IMR-90 (cell line): ENCODE data around the gene PPP1R37. TPM values are rescaled to one million over a fixed set of nuclear protein-coding genes. Genes with fewer than 3 reads are reported as not detected.

ENCODE experiments used
- ATAC-seq: fragments of 200-7000 bp; cut with Tn5 transposase; 2 replicates; pipeline ENCODE4 v1.9.1; 2020; ENCODE audit warnings: low read depth, mild to moderate bottlenecking, moderate library complexity
- BruUV-seq: library from RNA; stranded (reverse); fragments of 400-500 nt; replicated peaks from 2 replicates; lab custom pipeline; 2021; lab: Mats Ljungman, UMichigan
- CTCF ChIA-PET: fragments of 300-600 bp; formaldehyde crosslinking; extraction: SDS; loops from one replicate; lab custom pipeline; 2021; ENCODE audit warnings: antibody characterized with exemption; lab: Yijun Ruan, JAX
- POLR2A ChIA-PET: fragments of 300-600 bp; sonication (Branson Sonifier 250); formaldehyde crosslinking; loops from one replicate; lab custom pipeline; 2022; ENCODE audit warnings: antibody characterized with exemption; ENCODE audit not compliant: unreplicated experiment; lab: Charles Lee
- DNase-seq: peaks from one replicate; pipeline ENCODE4 v3.0.0; 2013
- H2AFZ ChIP-seq: replicated peaks from 2 replicates; pipeline ENCODE3; 2013; ENCODE audit warnings: low read length, mild to moderate bottlenecking; ENCODE audit not compliant: poor library complexity
- H2AK5ac ChIP-seq: 2 replicates; pipeline ENCODE4 v1.6.1; 2013; ENCODE audit warnings: low read depth, low read length, inconsistent platforms
- H2AK9ac ChIP-seq: replicated peaks from 2 replicates; pipeline ENCODE3; 2013; ENCODE audit warnings: mild to moderate bottlenecking, low read depth, low read length, moderate library complexity; ENCODE audit not compliant: poor library complexity
- H2BK120ac ChIP-seq: 2 replicates; pipeline ENCODE4 v1.6.1; 2013; ENCODE audit warnings: low read depth, low read length, inconsistent platforms
- H2BK15ac ChIP-seq: 3 replicates; pipeline ENCODE4 v1.6.1; 2013; ENCODE audit warnings: low read depth, low read length, inconsistent platforms
- H2BK20ac ChIP-seq: 2 replicates; pipeline ENCODE4 v1.6.1; 2013; ENCODE audit warnings: low read depth, mild to moderate bottlenecking, inconsistent platforms, low read length, moderate library complexity
- H2BK5ac ChIP-seq: 2 replicates; pipeline ENCODE4 v1.6.1; 2013; ENCODE audit warnings: mild to moderate bottlenecking, low read depth, low read length, inconsistent platforms; ENCODE audit not compliant: poor library complexity, severe bottlenecking
- H3K14ac ChIP-seq: replicated peaks from 2 replicates; pipeline ENCODE4 v1.6.1; 2013; ENCODE audit warnings: low read depth, low read length, inconsistent platforms
- H3K18ac ChIP-seq: 2 replicates; pipeline ENCODE4 v1.6.1; 2013; ENCODE audit warnings: low read depth, low read length, control low read depth
- H3K23ac ChIP-seq: 2 replicates; pipeline ENCODE4 v1.6.1; 2013; ENCODE audit warnings: low read depth, low read length, inconsistent platforms
- H3K27ac ChIP-seq: 2 replicates; pipeline ENCODE4 v1.5.1; 2013; ENCODE audit warnings: mild to moderate bottlenecking, control low read depth, low read length; ENCODE audit not compliant: insufficient read depth
- H3K27me3 ChIP-seq: 2 replicates; pipeline ENCODE4 v1.6.1; 2013; ENCODE audit warnings: low read length; ENCODE audit not compliant: control insufficient read depth, insufficient read depth
- H3K36me3 ChIP-seq: 2 replicates; pipeline ENCODE4 v1.6.1; 2013; ENCODE audit warnings: low read length, mixed read lengths; ENCODE audit not compliant: control insufficient read depth, insufficient read depth
- H3K4ac ChIP-seq: 2 replicates; pipeline ENCODE4 v1.6.1; 2013; ENCODE audit warnings: low read depth, low read length, inconsistent platforms
- H3K4me1 ChIP-seq: 2 replicates; pipeline ENCODE4 v1.6.1; 2013; ENCODE audit warnings: low read length, mixed read lengths; ENCODE audit not compliant: control insufficient read depth, insufficient read depth
- H3K4me2 ChIP-seq: 2 replicates; pipeline ENCODE4 v1.6.1; 2013; ENCODE audit warnings: low read depth, mild to moderate bottlenecking, control low read depth, low read length, moderate library complexity
- H3K4me3 ChIP-seq: 2 replicates; pipeline ENCODE4 v1.5.1; 2013; ENCODE audit warnings: low read depth, mild to moderate bottlenecking, control low read depth, low read length, moderate library complexity; ENCODE audit not compliant: insufficient read depth
- H3K56ac ChIP-seq: 2 replicates; pipeline ENCODE4 v1.6.1; 2013; ENCODE audit warnings: low read length, inconsistent platforms; ENCODE audit not compliant: insufficient read depth; ENCODE audit errors: extremely low read depth
- H3K79me1 ChIP-seq, 2 experiments: 2 replicates each; pipeline ENCODE4 v1.6.1; 2013; ENCODE audit warnings: low read length in 2 of 2, inconsistent platforms in 1 of 2, low read depth in 1 of 2
- H3K9ac ChIP-seq: 2 replicates; pipeline ENCODE4 v1.6.1; 2013; ENCODE audit warnings: low read depth, low read length, control low read depth
- H3K9me1 ChIP-seq: 2 replicates; pipeline ENCODE4 v1.6.1; 2013; ENCODE audit warnings: low read length, inconsistent platforms; ENCODE audit not compliant: insufficient read depth
- H3K9me3 ChIP-seq: 2 replicates; pipeline ENCODE4 v1.6.1; 2013; ENCODE audit warnings: low read length; ENCODE audit not compliant: control insufficient read depth, insufficient read depth
- H4K20me1 ChIP-seq: 2 replicates; pipeline ENCODE4 v1.6.1; 2013; ENCODE audit warnings: low read length, inconsistent platforms; ENCODE audit not compliant: insufficient read depth
- H4K5ac ChIP-seq: 2 replicates; pipeline ENCODE4 v1.6.1; 2013; ENCODE audit warnings: mild to moderate bottlenecking, low read depth, low read length, control low read depth
- H4K8ac ChIP-seq, 2 experiments: 2 replicates each; pipeline ENCODE4 v1.6.1; 2013; ENCODE audit warnings: low read depth in 2 of 2, low read length in 2 of 2, control low read depth in 1 of 2, inconsistent platforms in 1 of 2
- H4K91ac ChIP-seq: 2 replicates; pipeline ENCODE4 v1.6.1; 2013; ENCODE audit warnings: low read depth, low read length, inconsistent platforms; ENCODE audit not compliant: insufficient read depth
- BHLHE40 ChIP-seq: fragments of 150-350 bp; IDR thresholded peaks from 2 replicates; pipeline ENCODE4 v1.6.1; 2016; ENCODE audit warnings: mild to moderate bottlenecking, low read depth, low read length
- MAFK ChIP-seq: IDR thresholded peaks from 2 replicates; pipeline ENCODE4 v1.6.1; 2012; ENCODE audit warnings: low read depth, low read length, improper control_type of control experiment
- MAZ ChIP-seq: IDR thresholded peaks from 2 replicates; pipeline ENCODE4 v1.6.1; 2012; ENCODE audit warnings: low read depth, mild to moderate bottlenecking, low read length, improper control_type of control experiment, moderate library complexity, borderline replicate concordance
- POLR2A ChIP-seq: IDR thresholded peaks from 2 replicates; pipeline ENCODE4 v1.6.1; 2012; ENCODE audit warnings: mild to moderate bottlenecking, low read depth, low read length
- SMC3 ChIP-seq: fragments of 150-350 bp; IDR thresholded peaks from 2 replicates; pipeline ENCODE4 v1.6.1; 2016; ENCODE audit warnings: low read depth, mild to moderate bottlenecking, antibody characterized with exemption, low read length, moderate library complexity
- USF2 ChIP-seq: fragments of 150-350 bp; IDR thresholded peaks from 2 replicates; pipeline ENCODE4 v1.6.1; 2017; ENCODE audit warnings: mild to moderate bottlenecking, antibody characterized with exemption, low read length, low read depth
- WGBS, 2 experiments: methylation state at CpG; one replicate each; pipeline versions ENCODE4 v1.1.5 to v1.1.7; 2013; ENCODE audit warnings: missing lambda C conversion rate in 2 of 2; ENCODE audit not compliant: insufficient read length in 1 of 2; ENCODE audit errors: extremely low coverage in 2 of 2; 5-methylcytosine and 5-hydroxymethylcytosine counted together
- dilution Hi-C: fragments of 300-500 bp; cut with HindIII; formaldehyde crosslinking; loops from one replicate; pipeline ENCODE4 v1.14.3; 2018; ENCODE audit warnings: low sequenced_read_pairs; ENCODE audit not compliant: unreplicated experiment
- in situ Hi-C: fragments of 300-500 bp; cut with MboI; formaldehyde crosslinking; loops from 3 replicates; pipeline ENCODE4 v1.14.3; 2019; ENCODE audit warnings: low sequenced_read_pairs, inconsistent platforms, mixed read lengths
- intact Hi-C: fragments of 100-400 bp; cut with micrococcal nuclease; formaldehyde crosslinking; loops from 2 replicates; pipeline ENCODE4 v1.10.0; 2022
- polyA plus RNA-seq, 3 experiments: library from polyadenylated mRNA; depleted of rRNA; stranded (reverse); fragments of >200 nt; gene quantifications; 2 replicates each; pipeline ENCODE4 v1.2.3, GENCODE V29; 2012; ENCODE audit warnings: low replicate concordance in 1 of 3
- total RNA-seq: library from RNA; depleted of rRNA; stranded (reverse); fragments of >200 nt; gene quantifications from 2 replicates; pipeline ENCODE4 v1.2.3, GENCODE V29; 2012

The PPP1R37 gene
- total and polyA plus RNA-seq, 2 of the 4 experiments (the other 2 are of a cell fraction) = 13.1 to 18.5 TPM

DNA sequence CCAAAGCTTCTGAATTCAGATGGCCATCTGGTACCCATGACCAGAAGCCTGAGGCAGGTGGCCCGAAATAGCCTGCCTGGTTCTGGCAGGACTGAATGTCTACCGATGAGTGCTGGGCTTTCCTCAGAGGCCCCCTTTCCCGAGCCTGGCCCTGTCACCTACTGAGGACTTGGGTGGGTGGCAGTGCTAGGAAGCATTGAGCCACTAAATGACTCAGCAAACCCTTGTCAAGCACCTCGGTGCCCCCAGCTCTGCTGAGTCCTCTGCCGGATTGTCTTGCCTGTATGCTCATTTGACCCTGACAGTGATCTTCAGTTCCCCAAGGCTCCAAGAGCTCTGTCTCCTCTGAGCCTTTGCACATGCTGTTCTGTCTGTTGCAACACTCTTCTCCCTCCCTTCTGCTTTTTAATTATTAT is 17.9 kb downstream of the PPP1R37 start:
- Histone ChIP-seq H3K23ac (no peak overlapping the region), H3K18ac (no peak overlapping the region), H3K36me3 (peaks cover 6% of the 10 kb centered on the region), H3K9me1 (peaks cover 32% of the 10 kb centered on the region), H4K91ac (no peak overlapping the region), H4K5ac (no peak overlapping the region), H3K56ac (no peak overlapping the region), H2BK120ac (no peak overlapping the region), H2BK15ac (no peak overlapping the region), H2AK9ac (no peak overlapping the region), H3K27me3 (no peaks in the 10 kb centered on the region), H2BK5ac (no peak overlapping the region), H4K20me1 (peaks cover 96% of the 10 kb centered on the region), H2AK5ac (no peak overlapping the region), H3K27ac (no peak overlapping the region), H3K4ac (no peak overlapping the region), H4K8ac (no peak overlapping the region), H2BK20ac (no peak overlapping the region), H3K4me2 (no peak overlapping the region), H3K4me1 (peaks cover 5% of the 10 kb centered on the region; the same call in 1 of the 2 replicates), H3K9me3 (no peaks in the 10 kb centered on the region), H3K14ac (no peak overlapping the region), H3K9ac (no peak overlapping the region), H2AFZ (no peak overlapping the region), H3K79me1 (peaks cover 45 to 96% of the 10 kb centered on the region in 2 experiments), H3K4me3 (no peak overlapping the region)
- POLR2A ChIA-PET = no interaction called here
- ATAC-seq (no peak), DNase-seq (no peak)
- intact Hi-C loops (no loop called here), dilution Hi-C loops (no loop called here), in situ Hi-C loops (no loop called here)
- CTCF ChIA-PET = no interaction called here
- WGBS, 2 experiments = 73% methylated on average over 3 of the region's 5 CpGs; no CpG with 5 or more reads in 1 of the 2 experiments
- no TSS peak for BruUV-seq
- TF ChIP-seq BHLHE40 = no peak
- TF ChIP-seq POLR2A = no peak
- no peak for TF ChIP-seq MAZ
- TF ChIP-seq USF2 = no peak
- no peak for TF ChIP-seq SMC3
- TF ChIP-seq MAFK = no peak
